Middle frontal gyrus (tissue), 1 donor: ENCODE results near the gene CABP5.

Experiments used
- DNase-seq: peaks from one replicate; pipeline ENCODE4 v3.0.0-alpha.2; 2015; ENCODE audit warnings: low spot score; ENCODE audit errors: extremely low spot score

Gene CABP5

GRCh38 chr19:48033604-48034003 lies 10.3 kb downstream of the CABP5 start:
- DNase-seq: no peak

- no peak for DNase-seq
Observed at GRCh38 chr19:48030073-48030472, 13.8 kb downstream of the CABP5 start.

- DNase-seq: no peak
Observed at GRCh38 chr19:48029431-48029830, 14.4 kb downstream of the CABP5 start.

GRCh38 chr19:48025480-48025879 lies 18.4 kb downstream of the CABP5 start:
- no peak for DNase-seq

GRCh38 chr19:48023518-48023917 lies 20.4 kb downstream of the CABP5 start:
- no peak for DNase-seq

DNA sequence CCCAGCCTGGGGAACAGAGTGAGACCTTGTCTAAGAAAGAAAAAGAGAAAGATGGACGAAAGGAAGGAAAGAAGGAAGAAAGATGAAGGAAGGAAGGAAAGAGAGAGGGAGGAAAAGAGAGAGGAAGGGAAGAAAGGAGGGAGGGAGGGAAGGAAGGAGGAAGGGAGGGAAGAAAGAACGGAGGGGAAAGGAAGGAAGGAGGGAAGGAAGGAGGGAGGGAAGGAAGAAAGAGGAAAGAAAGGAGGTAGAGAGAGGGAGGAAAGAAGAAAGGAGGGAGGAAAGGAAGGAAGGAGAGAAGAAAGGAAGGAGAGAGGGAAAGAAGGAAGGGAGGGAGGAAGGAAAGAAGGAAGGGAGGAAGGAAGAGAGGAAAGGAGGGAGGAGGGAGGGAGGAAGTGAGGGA lies 20.9 kb downstream of the CABP5 start:
- DNase-seq: no peak

DNA sequence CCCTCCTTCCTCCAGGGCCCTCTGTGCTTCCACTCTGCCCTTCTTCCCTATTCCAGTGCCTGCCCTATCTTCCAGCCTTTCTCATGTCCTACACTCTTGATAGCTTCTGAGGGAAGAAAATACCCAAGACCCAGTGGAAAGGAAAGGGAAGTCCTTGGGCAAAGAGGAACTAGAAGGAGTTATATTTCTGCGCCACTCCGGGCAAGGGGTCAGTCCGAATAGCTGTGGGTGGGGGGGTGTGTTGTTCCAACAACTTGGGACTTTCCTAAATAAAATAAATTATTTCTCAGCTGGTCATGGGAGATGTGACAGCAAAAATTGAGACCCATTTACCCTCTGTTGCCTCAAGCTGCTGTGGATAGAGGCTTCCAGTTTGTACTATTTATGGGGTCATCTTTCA lies 23.2 kb downstream of the CABP5 start:
- no peak for DNase-seq

DNA sequence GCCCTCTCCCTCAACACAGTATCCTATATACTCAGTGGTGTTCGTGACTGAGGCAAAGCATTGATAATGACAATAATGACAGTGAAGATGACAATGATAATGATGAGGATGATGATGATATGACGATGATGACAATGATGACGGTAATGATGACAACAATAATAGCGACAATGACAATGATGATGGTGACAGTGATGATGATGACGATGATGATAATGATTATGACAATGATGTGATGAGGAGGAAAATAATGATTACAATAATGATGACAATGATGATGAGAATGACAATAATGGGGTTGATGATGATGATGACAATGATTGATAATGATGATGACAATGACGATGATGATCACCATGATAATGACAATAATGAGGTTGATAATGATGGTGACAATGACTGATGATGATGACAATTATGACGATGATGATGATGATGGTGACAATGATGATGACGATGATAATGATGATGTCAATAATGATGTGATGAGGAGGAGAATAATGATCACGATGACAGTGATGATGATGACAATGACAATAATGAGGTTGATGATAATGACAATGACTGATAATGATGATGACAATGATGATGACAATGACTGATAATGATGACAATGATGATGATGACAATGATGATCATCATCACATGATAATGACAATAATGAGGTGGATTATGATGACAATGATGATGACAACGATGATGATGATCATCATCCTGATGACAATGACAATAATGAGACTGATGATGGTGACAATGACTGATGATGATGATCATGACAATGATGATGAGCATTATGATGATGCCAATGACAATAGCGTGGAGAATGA lies 32.7 kb downstream of the CABP5 start:
- DNase-seq: no peak

GRCh38 chr19:48006762-48007161 lies 37.1 kb downstream of the CABP5 start:
- no peak for DNase-seq

- no peak for DNase-seq
Observed at GRCh38 chr19:48004236-48004635, 39.6 kb downstream of the CABP5 start.

GRCh38 chr19:48000846-48001245 lies 43.0 kb downstream of the CABP5 start:
- no peak for DNase-seq

GRCh38 chr19:47998800-47999199 lies 45.1 kb downstream of the CABP5 start:
- no peak for DNase-seq

DNA sequence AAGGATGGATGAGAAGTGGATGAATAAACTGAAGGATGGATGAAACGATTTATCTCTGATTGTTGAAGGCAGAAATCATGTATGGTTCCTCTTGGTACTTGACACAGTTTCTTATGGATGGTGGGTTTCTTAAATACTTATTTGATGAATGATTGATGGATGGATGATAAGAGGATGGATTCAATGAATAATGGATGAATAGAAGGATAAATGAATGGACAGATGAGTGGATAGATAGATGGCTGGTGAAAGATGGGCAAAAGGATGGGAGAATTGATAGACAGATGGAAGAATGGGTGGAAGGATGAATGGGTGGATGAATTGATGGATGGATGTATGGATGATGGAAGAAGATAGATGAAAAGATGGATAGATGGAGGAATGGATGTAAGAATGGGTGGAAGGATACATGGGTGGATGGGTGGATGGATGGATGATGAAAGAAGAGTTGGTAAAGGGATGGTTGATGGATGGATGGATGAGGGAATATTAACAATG lies 47.6 kb downstream of the CABP5 start:
- DNase-seq: no peak

DNA sequence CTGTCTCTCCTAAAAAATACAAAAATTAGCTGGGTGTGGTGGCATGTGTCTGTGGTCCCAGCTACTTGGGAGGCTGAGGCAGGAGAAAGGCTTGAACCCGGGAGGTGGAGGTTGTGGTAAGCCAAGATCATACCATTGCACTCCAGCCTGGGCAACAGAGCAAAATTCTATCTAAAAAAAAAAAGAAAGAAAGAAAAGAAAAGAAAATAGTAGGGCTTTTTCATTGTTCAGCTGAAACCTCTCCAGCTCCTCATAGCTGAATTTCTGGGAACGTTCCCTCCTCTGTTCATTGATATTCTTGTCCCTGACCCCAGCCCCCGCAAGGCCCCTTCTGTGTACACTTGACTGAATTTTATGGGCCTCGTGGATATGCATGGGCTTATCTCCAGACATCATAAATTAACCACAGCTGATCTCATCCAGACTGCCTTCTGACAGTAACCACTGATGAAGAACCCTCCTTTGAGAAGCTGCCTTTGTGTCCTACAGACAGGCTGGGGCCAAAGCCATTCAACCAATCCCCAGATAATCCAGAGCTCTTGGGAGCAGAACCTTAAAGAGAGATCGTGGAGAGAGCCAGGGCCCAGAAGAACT lies 49.6 kb downstream of the CABP5 start, which contains the start of gene ELSPBP1:
Gene ELSPBP1 (plus strand): TSS at position 424 of the 594 bp plus-strand sequence. CDS start 14,036 bp downstream, outside the sequence.
- no peak for DNase-seq

DNA sequence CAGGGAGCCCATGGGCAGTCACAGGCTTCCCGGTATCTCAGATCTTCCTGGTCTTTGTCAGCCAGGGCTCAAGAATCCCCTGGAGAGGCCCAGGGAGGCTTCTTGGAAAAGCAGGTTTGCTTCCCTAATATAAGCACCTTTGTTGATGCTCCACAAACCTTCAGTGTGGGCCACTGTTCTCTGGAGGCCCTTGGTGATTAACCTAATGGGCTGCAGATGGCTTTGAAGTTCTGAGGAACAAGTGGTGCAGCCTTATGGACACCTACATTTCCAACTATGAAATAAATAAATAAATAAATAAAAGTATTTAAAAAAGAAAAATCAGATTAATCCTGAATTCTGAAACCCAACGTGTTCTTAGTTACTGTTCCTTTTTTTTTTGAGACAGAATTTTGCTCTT lies 51.8 kb downstream of the CABP5 start, which contains the start of gene BSPH1:
Gene BSPH1 (minus strand): TSS at position 101 of the 400 bp plus-strand sequence. CDS start 89 bp downstream, at position 12.
- DNase-seq: no peak

DNA sequence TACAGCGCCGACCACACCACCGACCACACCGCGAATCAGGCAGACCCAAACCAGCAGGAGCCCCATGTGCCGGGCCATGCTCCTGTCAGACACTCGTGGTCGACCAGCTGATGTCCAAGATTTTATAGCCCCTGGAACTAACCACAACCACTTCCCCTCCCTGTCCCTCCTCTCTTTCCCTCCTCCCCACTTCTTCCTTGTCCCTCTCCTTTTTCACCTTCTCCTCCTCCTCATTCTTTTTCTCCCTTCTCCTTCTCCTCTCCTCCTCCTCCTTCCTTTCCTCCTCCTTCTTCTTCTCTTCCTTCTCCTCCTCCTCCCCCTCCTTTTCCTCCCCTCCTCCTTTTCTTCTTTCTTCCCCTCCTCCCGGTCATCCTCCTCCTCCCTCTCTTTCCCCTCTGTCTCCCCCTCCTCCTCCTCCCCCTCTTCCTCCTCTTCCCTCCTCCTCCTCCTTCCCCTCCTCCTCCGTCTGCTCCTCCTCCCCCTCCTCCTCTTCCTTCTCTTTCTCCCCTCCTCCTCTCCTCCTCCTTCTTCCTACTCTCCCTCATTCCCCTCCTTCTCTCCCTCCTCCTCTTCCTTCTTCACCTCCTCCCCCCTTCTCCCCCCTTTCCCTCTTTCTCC lies 52.6 kb downstream of the CABP5 start:
- DNase-seq: no peak
